ENCODE results near the gene ASMTL. TPM values are rescaled to one million over a fixed set of nuclear protein-coding genes. Genes with fewer than 3 reads are reported as not detected.
"Not testable (repeated sequence)": the region's sequence is repeated elsewhere in the genome, so short reads cannot be mapped to it uniquely, and the experiment has no call there.

ASMTL gene
- 31.8 TPM for total RNA-seq
- long read RNA-seq, transcript ASMTL-201 (13 exons, 2,027 nt), result major isoform, 189 of 207 reads
- long read RNA-seq, partial matches to known transcripts, result 10 of 207 reads
- long read RNA-seq, other reads (novel, unspliced or antisense), result 6 of 207 reads

- intact Hi-C loops (cut with DNase I), result no loop called here
- DNase-seq, result peak; percentile 100
- peak; percentile 93 for ATAC-seq (ENCODE audit: poor library complexity)
Observed at GRCh38 chrX:1452516-1453394, at the start of gene ASMTL. TSS of gene ASMTL (minus strand) at chrX:1452909. CDS start at chrX:1452840, 69 bp downstream.

GRCh38 chrX:1502241-1502640, 49.5 kb upstream of the ASMTL start:
- intact Hi-C loops (cut with DNase I), result no loop called here
- ATAC-seq (ENCODE audit: poor library complexity) (no peak), DNase-seq (no peak)

GRCh38 chrX:1500701-1501624, 48.3 kb upstream of the ASMTL start:
- ATAC-seq (ENCODE audit: poor library complexity), result peak; percentile 31
- DNase-seq, result no peak
- intact Hi-C loops (cut with DNase I), result no loop called here

GRCh38 chrX:1496076-1496475, 43.4 kb upstream of the ASMTL start:
- ATAC-seq (ENCODE audit: poor library complexity), result no peak
- DNase-seq, result no peak
- intact Hi-C loops (cut with DNase I), result no loop called here

GRCh38 chrX:1493877-1494510, 41.3 kb upstream of the ASMTL start:
- intact Hi-C loops (cut with DNase I), result no loop called here
- no peak for DNase-seq
- ATAC-seq (ENCODE audit: poor library complexity), result peak; percentile 25

GRCh38 chrX:1493412-1493811, 40.7 kb upstream of the ASMTL start:
- intact Hi-C loops (cut with DNase I), result no loop called here
- ATAC-seq (ENCODE audit: poor library complexity) (no peak), DNase-seq (no peak)

- intact Hi-C loops (cut with DNase I), result no loop called here
- DNase-seq, result no peak
- no peak for ATAC-seq (ENCODE audit: poor library complexity)
Observed at GRCh38 chrX:1492421-1493012, 39.8 kb upstream of the ASMTL start.

- ATAC-seq (ENCODE audit: poor library complexity) (no peak), DNase-seq (no peak)
- intact Hi-C loops (cut with DNase I), result no loop called here
Observed at GRCh38 chrX:1491851-1492349, 39.2 kb upstream of the ASMTL start.

- intact Hi-C loops (cut with DNase I); DNase-seq; ATAC-seq (ENCODE audit: poor library complexity): not testable (repeated sequence)
Observed at GRCh38 chrX:1491248-1491647, 38.5 kb upstream of the ASMTL start.

- intact Hi-C loops (cut with DNase I); DNase-seq; ATAC-seq (ENCODE audit: poor library complexity): not testable (repeated sequence)
Observed at GRCh38 chrX:1490723-1491122, 38.0 kb upstream of the ASMTL start.

- intact Hi-C loops (cut with DNase I); DNase-seq; ATAC-seq (ENCODE audit: poor library complexity): not testable (repeated sequence)
Observed at GRCh38 chrX:1489354-1489753, 36.6 kb upstream of the ASMTL start.

GRCh38 chrX:1488745-1489144, 36.0 kb upstream of the ASMTL start:
- ATAC-seq (ENCODE audit: poor library complexity) (no peak), DNase-seq (no peak)
- intact Hi-C loops (cut with DNase I), result no loop called here

- intact Hi-C loops (cut with DNase I), result no loop called here
- no peak for ATAC-seq (ENCODE audit: poor library complexity)
- no peak for DNase-seq
Observed at GRCh38 chrX:1488141-1488540, 35.4 kb upstream of the ASMTL start.

GRCh38 chrX:1487401-1487800, 34.7 kb upstream of the ASMTL start:
- no peak for DNase-seq
- ATAC-seq (ENCODE audit: poor library complexity), result no peak
- intact Hi-C loops (cut with DNase I), result no loop called here

GRCh38 chrX:1486749-1487361, 34.1 kb upstream of the ASMTL start:
- DNase-seq (peak; percentile 60), ATAC-seq (ENCODE audit: poor library complexity) (peak; percentile 80)
- intact Hi-C loops (cut with DNase I), result no loop called here

- intact Hi-C loops (cut with DNase I), result no loop called here
- no peak for DNase-seq
- no peak for ATAC-seq (ENCODE audit: poor library complexity)
Observed at GRCh38 chrX:1486177-1486576, 33.5 kb upstream of the ASMTL start.

- DNase-seq (no peak), ATAC-seq (ENCODE audit: poor library complexity) (no peak)
- intact Hi-C loops (cut with DNase I), result no loop called here
Observed at GRCh38 chrX:1485033-1485432, 32.3 kb upstream of the ASMTL start.

- DNase-seq (no peak), ATAC-seq (ENCODE audit: poor library complexity) (no peak)
- intact Hi-C loops (cut with DNase I), result no loop called here
Observed at GRCh38 chrX:1484638-1485019, 31.9 kb upstream of the ASMTL start.

Data from Right ventricle myocardium superior (tissue), 1 donor.